WTC11 (cell line): ENCODE measurements around the gene S100A5.

Source experiments
- CTCF ChIP-seq: fragments of 200-600 bp; IDR thresholded peaks from 2 replicates; pipeline ENCODE4 v1.8.0; 2022; ENCODE audit warnings: antibody characterized with exemption
- ELF4 ChIP-seq: sonication (generic); formaldehyde crosslinking; IDR thresholded peaks from 2 replicates; pipeline ENCODE4 v1.8.1; 2022; ENCODE audit warnings: low read depth, mild to moderate bottlenecking, moderate library complexity, missing genetic modification reagents
- GABPB1 ChIP-seq: sonication (generic); formaldehyde crosslinking; IDR thresholded peaks from 2 replicates; pipeline ENCODE4 v1.8.1; 2023; ENCODE audit warnings: mild to moderate bottlenecking, missing genetic modification reagents
- HMGXB4 ChIP-seq: sonication (generic); formaldehyde crosslinking; IDR thresholded peaks from 2 replicates; pipeline ENCODE4 v1.8.1; 2023; ENCODE audit warnings: mild to moderate bottlenecking, moderate library complexity, missing genetic modification reagents
- JUN ChIP-seq: sonication (generic); formaldehyde crosslinking; IDR thresholded peaks from 2 replicates; pipeline ENCODE4 v1.8.0; 2023; ENCODE audit warnings: mild to moderate bottlenecking, missing genetic modification reagents
- USF1 ChIP-seq: sonication (generic); formaldehyde crosslinking; IDR thresholded peaks from 2 replicates; pipeline ENCODE4 v1.8.0; 2022; ENCODE audit warnings: mild to moderate bottlenecking, missing genetic modification reagents

GRCh38 chr1:153494976-153495535, 45.7 kb downstream of the S100A5 start:
- TF ChIP-seq JUN (CRISPR knock-in tag) (no peak), USF1 (no peak), CTCF (peak; percentile 95), ELF4 (CRISPR knock-in tag) (no peak), HMGXB4 (CRISPR knock-in tag) (no peak), GABPB1 (CRISPR knock-in tag) (no peak)
